Neutrophil (primary cell): ENCODE data around the gene CEPT1.

Experiments used
- H3K27ac ChIP-seq: fragments of 200-600 bp; sonication (generic); 2 replicates; pipeline ENCODE4 v1.5.1; 2016; ENCODE audit warnings: mild to moderate bottlenecking, moderate library complexity
- H3K27me3 ChIP-seq: fragments of 200-600 bp; sonication (generic); 2 replicates; pipeline ENCODE4 v1.6.0; 2016; ENCODE audit warnings: mild to moderate bottlenecking
- H3K36me3 ChIP-seq: fragments of 200-600 bp; sonication (generic); 2 replicates; pipeline ENCODE4 v1.5.1; 2017
- H3K4me1 ChIP-seq, 2 experiments: fragments of 200-600 bp in 1 of 2; sonication (generic) in 1 of 2; 1 replicate in 1 of 2; 2 replicates in 1 of 2; pipeline versions ENCODE4 v1.5.1 to v1.6.1; 2013 to 2016; ENCODE audit warnings: low read depth in 1 of 2, low read length in 1 of 2, mild to moderate bottlenecking in 1 of 2, moderate library complexity in 1 of 2; ENCODE audit not compliant: control insufficient read depth in 1 of 2, insufficient read depth in 1 of 2
- H3K4me3 ChIP-seq, 2 experiments: fragments of 200-600 bp in 1 of 2; sonication (generic) in 1 of 2; 1 replicate in 1 of 2; 2 replicates in 1 of 2; pipeline ENCODE4 v1.5.1; 2013 to 2016; ENCODE audit warnings: low read depth in 1 of 2, low read length in 1 of 2, mild to moderate bottlenecking in 1 of 2, moderate library complexity in 1 of 2
- H3K9me3 ChIP-seq: fragments of 200-600 bp; sonication (generic); 2 replicates; pipeline ENCODE4 v1.5.1; 2016
- CTCF ChIP-seq: fragments of 200-600 bp; sonication (generic); IDR thresholded peaks from 2 replicates; pipeline ENCODE4 v1.5.1; 2016; ENCODE audit warnings: antibody characterized with exemption

Gene CEPT1

GRCh38 chr1:111148376-111148881, 8.4 kb downstream of the CEPT1 start:
- Histone ChIP-seq H3K4me1 (peaks cover 0 to 5% of the 10 kb centered on the region in 2 experiments), H3K9me3 (no peaks in the 10 kb centered on the region), H3K27me3 (no peaks in the 10 kb centered on the region), H3K4me3 (no peak overlapping the region), H3K27ac (no peak overlapping the region), H3K36me3 (peaks cover 57% of the 10 kb centered on the region)
- TF ChIP-seq CTCF, result no peak

- H3K36me3 ChIP-seq, result peaks cover 54% of the 10 kb centered on the region
- H3K4me1 ChIP-seq, result peaks cover 0 to 8% of the 10 kb centered on the region in 2 experiments
- H3K27ac ChIP-seq, result no peak overlapping the region
- no peak overlapping the region for H3K4me3 ChIP-seq
- no peaks in the 10 kb centered on the region for H3K27me3 ChIP-seq
- no peak for TF ChIP-seq CTCF
- H3K9me3 ChIP-seq, result no peaks in the 10 kb centered on the region
Measured at GRCh38 chr1:111151838-111152237, 11.8 kb downstream of the CEPT1 start.

- no peaks in the 10 kb centered on the region for H3K9me3 ChIP-seq
- H3K36me3 ChIP-seq, result peaks cover 47% of the 10 kb centered on the region
- H3K4me3 ChIP-seq, result no peak overlapping the region
- no peaks in the 10 kb centered on the region for H3K27me3 ChIP-seq
- no peak for TF ChIP-seq CTCF
- peaks cover 0 to 8% of the 10 kb centered on the region in 2 experiments for H3K4me1 ChIP-seq
- no peak overlapping the region for H3K27ac ChIP-seq
Measured at GRCh38 chr1:111154021-111154999, 14.3 kb downstream of the CEPT1 start.

GRCh38 chr1:111157431-111157830, 17.4 kb downstream of the CEPT1 start:
- H3K4me1 ChIP-seq, result peaks cover 0 to 3% of the 10 kb centered on the region in 2 experiments
- H3K27me3 ChIP-seq, result no peaks in the 10 kb centered on the region
- peaks cover 47% of the 10 kb centered on the region for H3K36me3 ChIP-seq
- TF ChIP-seq CTCF, result no peak
- no peak overlapping the region for H3K27ac ChIP-seq
- no peaks in the 10 kb centered on the region for H3K9me3 ChIP-seq
- no peak overlapping the region for H3K4me3 ChIP-seq

- peaks cover 41% of the 10 kb centered on the region for H3K36me3 ChIP-seq
Measured at GRCh38 chr1:111161843-111162487, 21.9 kb downstream of the CEPT1 start.

More at GRCh38 chr1:111161843-111162487, 21.9 kb downstream of the CEPT1 start:
- Histone ChIP-seq H3K27ac (no peak overlapping the region), H3K4me1 (no peaks in the 10 kb centered on the region), H3K27me3 (no peaks in the 10 kb centered on the region), H3K9me3 (no peaks in the 10 kb centered on the region), H3K4me3 (no peak overlapping the region)
- no peak for TF ChIP-seq CTCF
